GM23338 (cell line): ENCODE data around the gene F13A1. TPM values are rescaled to one million over a fixed set of nuclear protein-coding genes. Genes with fewer than 3 reads are reported as not detected.

Experiments used
- ATAC-seq: fragments of 200-7000 bp; cut with Tn5 transposase; 3 replicates; pipeline ENCODE4 v1.9.1; 2020
- DNase-seq: peaks from one replicate; pipeline ENCODE4 v3.0.0-alpha.2; 2015; ENCODE audit warnings: low spot score
- H2AFZ ChIP-seq: fragments of 200-600 bp; sonication (generic); 2 replicates; pipeline ENCODE4 v1.8.0; 2016; ENCODE audit warnings: antibody characterized with exemption, mild to moderate bottlenecking, moderate library complexity
- H3F3A ChIP-seq: fragments of 200-600 bp; sonication (generic); replicated peaks from 2 replicates; pipeline ENCODE4 v1.8.0; 2017; ENCODE audit warnings: antibody characterized with exemption, mixed run types, low read depth
- H3K27ac ChIP-seq: fragments of 200-600 bp; sonication (generic); 2 replicates; pipeline ENCODE4 v1.6.1; 2016; ENCODE audit warnings: low read depth
- H3K27me3 ChIP-seq: fragments of 200-600 bp; sonication (generic); 2 replicates; pipeline ENCODE4 v1.8.0; 2016; ENCODE audit warnings: mild to moderate bottlenecking, mixed run types, moderate library complexity; ENCODE audit not compliant: insufficient read depth
- H3K36me3 ChIP-seq: fragments of 200-600 bp; sonication (generic); 2 replicates; pipeline ENCODE4 v1.8.0; 2016; ENCODE audit warnings: mild to moderate bottlenecking; ENCODE audit not compliant: insufficient read depth
- H3K4me1 ChIP-seq: fragments of 200-600 bp; sonication (generic); 2 replicates; pipeline ENCODE4 v1.8.0; 2016; ENCODE audit warnings: mild to moderate bottlenecking, moderate library complexity; ENCODE audit not compliant: insufficient read depth
- H3K4me2 ChIP-seq: fragments of 200-600 bp; sonication (generic); 2 replicates; pipeline ENCODE4 v1.7.1; 2017; ENCODE audit warnings: mixed run types
- H3K4me3 ChIP-seq: fragments of 200-600 bp; sonication (generic); 2 replicates; pipeline ENCODE4 v1.6.1; 2016; ENCODE audit warnings: mixed run types
- H3K79me2 ChIP-seq: fragments of 200-600 bp; sonication (generic); replicated peaks from 2 replicates; pipeline ENCODE4 v1.8.0; 2017; ENCODE audit warnings: mild to moderate bottlenecking; ENCODE audit not compliant: insufficient read depth
- H3K9me2 ChIP-seq: fragments of 200-600 bp; sonication (generic); 2 replicates; pipeline ENCODE4 v1.8.0; 2017; ENCODE audit not compliant: insufficient read depth
- H4K20me1 ChIP-seq: fragments of 200-600 bp; sonication (generic); replicated peaks from 2 replicates; pipeline ENCODE4 v1.8.0; 2017; ENCODE audit warnings: mild to moderate bottlenecking; ENCODE audit not compliant: insufficient read depth
- H3K27ac Mint-ChIP-seq: 2 replicates; pipeline ENCODE4 v1.8.0; 2020; ENCODE audit warnings: inconsistent platforms, mild to moderate bottlenecking, moderate library complexity, mixed read lengths
- H3K27me3 Mint-ChIP-seq: 3 replicates; pipeline ENCODE4 v1.8.0; 2022; ENCODE audit warnings: low read depth, mild to moderate bottlenecking, moderate library complexity, mixed read lengths, inconsistent platforms; ENCODE audit not compliant: insufficient read depth, poor library complexity
- H3K36me3 Mint-ChIP-seq: 3 replicates; pipeline ENCODE4 v1.8.0; 2021; ENCODE audit warnings: low read depth, mild to moderate bottlenecking, inconsistent platforms, moderate library complexity, mixed read lengths
- H3K4me1 Mint-ChIP-seq: 3 replicates; pipeline ENCODE4 v1.8.0; 2020; ENCODE audit warnings: mild to moderate bottlenecking, inconsistent platforms, mixed read lengths
- H3K4me3 Mint-ChIP-seq: 3 replicates; pipeline ENCODE4 v1.8.0; 2021; ENCODE audit warnings: moderate library complexity, mild to moderate bottlenecking, inconsistent platforms, mixed read lengths
- H3K9me3 Mint-ChIP-seq: 3 replicates; pipeline ENCODE4 v1.8.0; 2020; ENCODE audit warnings: moderate library complexity, mild to moderate bottlenecking, inconsistent platforms, mixed read lengths
- CREB1 ChIP-seq: fragments of 250-450 bp; sonication (Bioruptor Pico); IDR thresholded peaks from 2 replicates; pipeline ENCODE4 v1.5.0; 2020; ENCODE audit warnings: low read depth, mild to moderate bottlenecking, moderate library complexity
- EZH2 ChIP-seq: fragments of 200-600 bp; sonication (generic); IDR thresholded peaks from one replicate; pipeline ENCODE4 v1.8.0; 2017; ENCODE audit warnings: antibody characterized with exemption, mild to moderate bottlenecking, low read depth; ENCODE audit not compliant: unreplicated experiment
- EZH2phosphoT487 ChIP-seq: fragments of 200-600 bp; sonication (generic); IDR thresholded peaks from one replicate; pipeline ENCODE4 v1.8.1; 2018; ENCODE audit warnings: antibody characterized with exemption; ENCODE audit not compliant: unreplicated experiment
- JUNB ChIP-seq: IDR thresholded peaks from one replicate; pipeline ENCODE4 v1.6.1; 2016; ENCODE audit warnings: antibody characterized with exemption; ENCODE audit not compliant: unreplicated experiment
- NANOG ChIP-seq: IDR thresholded peaks from 2 replicates; pipeline ENCODE4 v1.6.1; 2016; ENCODE audit warnings: antibody characterized with exemption, borderline replicate concordance
- POLR2AphosphoS5 ChIP-seq: IDR thresholded peaks from 2 replicates; pipeline ENCODE4 v1.6.1; 2016; ENCODE audit warnings: antibody characterized with exemption, low read depth
- STAT1 ChIP-seq: IDR thresholded peaks from one replicate; pipeline ENCODE4 v1.6.1; 2016; ENCODE audit warnings: antibody characterized with exemption; ENCODE audit not compliant: unreplicated experiment
- ZNF331 ChIP-seq: fragments of 250-450 bp; sonication (Bioruptor Pico); IDR thresholded peaks from 2 replicates; pipeline ENCODE4 v1.5.0; 2020; ENCODE audit warnings: low read depth, mild to moderate bottlenecking, moderate library complexity
- polyA plus RNA-seq: library from polyadenylated mRNA; unstranded; fragments of >200 nt; fragmentation: Nextera tagmentation; extraction: Ambion mirVana; gene quantifications from 2 replicates; pipeline ENCODE4 v1.2.1, GENCODE V29; 2016
- total RNA-seq: library from RNA; depleted of rRNA; stranded (reverse); fragments of >200 nt; shearing (Covaris generic); gene quantifications from 2 replicates; pipeline ENCODE4 v1.2.3, GENCODE V29; 2014
- TF ChIP-seq, protein P1 (sequence below), 2 experiments: fragments of 200-600 bp in 1 of 2; sonication (generic) in 1 of 2; conservative IDR thresholded peaks; 2 replicates each; pipeline versions ENCODE4 v1.5.1 to v1.6.1; 2016 to 2017; ENCODE audit warnings: antibody characterized with exemption in 2 of 2, low read depth in 2 of 2, mild to moderate bottlenecking in 2 of 2, moderate library complexity in 1 of 2
- TF ChIP-seq, protein P2 (sequence below): IDR thresholded peaks from 2 replicates; pipeline ENCODE4 v1.6.1; 2016; ENCODE audit warnings: antibody characterized with exemption
- TF ChIP-seq, protein P3 (sequence below): IDR thresholded peaks from one replicate; pipeline ENCODE4 v1.6.1; 2018; ENCODE audit warnings: antibody characterized with exemption; ENCODE audit not compliant: unreplicated experiment

The F13A1 gene
- total and polyA plus RNA-seq, 2 experiments from 2014 or later, result 0.31 to 0.32 TPM

DNA sequence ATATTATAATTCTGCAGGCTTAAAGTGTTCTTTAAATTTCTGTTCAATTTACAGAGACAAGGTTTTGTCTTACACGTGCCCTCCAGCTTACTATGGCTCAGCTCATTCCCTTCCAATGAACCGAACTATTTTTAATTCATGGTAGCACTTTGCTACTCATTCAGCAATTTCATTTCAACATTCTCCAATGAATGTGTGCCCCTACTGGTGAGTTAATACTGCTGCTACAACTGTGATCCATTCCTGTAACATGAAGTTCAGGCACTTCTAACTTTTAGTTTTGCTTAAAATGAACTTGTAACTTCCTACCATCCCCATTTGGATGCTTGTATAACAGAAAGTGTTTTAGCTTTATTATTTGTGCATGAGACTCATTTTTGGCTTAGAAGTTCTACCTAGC, 99.7 kb downstream of the F13A1 start:
- H3K27ac ChIP-seq, result no peak overlapping the region
- H3K27me3 ChIP-seq, result no peaks in the 10 kb centered on the region
- Mint-ChIP-seq H3K36me3 (no peaks in the 10 kb centered on the region), H3K4me3 (no peak overlapping the region), H3K9me3 (no peaks in the 10 kb centered on the region), H3K4me1 (peaks cover under 1% of the 10 kb centered on the region; the same call in 1 of the 3 replicates), H3K27ac (no peak overlapping the region), H3K27me3 (peaks cover 4% of the 10 kb centered on the region)
- ATAC-seq, result no peak
- H3K9me2 ChIP-seq, result no peaks in the 10 kb centered on the region; the same call in 1 of the 2 replicates
- no peaks in the 10 kb centered on the region for H3K79me2 ChIP-seq
- no peaks in the 10 kb centered on the region for H3K36me3 ChIP-seq
- H4K20me1 ChIP-seq, result no peaks in the 10 kb centered on the region
- H3K4me1 ChIP-seq, result no peaks in the 10 kb centered on the region
- no peak overlapping the region for H2AFZ ChIP-seq
- H3F3A ChIP-seq, result no peaks in the 10 kb centered on the region
- no peak overlapping the region for H3K4me3 ChIP-seq
- DNase-seq, result peak; percentile 14
- H3K4me2 ChIP-seq, result no peak overlapping the region
- no peak for TF ChIP-seq CREB1 (CRISPR knock-in tag)
- TF ChIP-seq, protein P1, sequence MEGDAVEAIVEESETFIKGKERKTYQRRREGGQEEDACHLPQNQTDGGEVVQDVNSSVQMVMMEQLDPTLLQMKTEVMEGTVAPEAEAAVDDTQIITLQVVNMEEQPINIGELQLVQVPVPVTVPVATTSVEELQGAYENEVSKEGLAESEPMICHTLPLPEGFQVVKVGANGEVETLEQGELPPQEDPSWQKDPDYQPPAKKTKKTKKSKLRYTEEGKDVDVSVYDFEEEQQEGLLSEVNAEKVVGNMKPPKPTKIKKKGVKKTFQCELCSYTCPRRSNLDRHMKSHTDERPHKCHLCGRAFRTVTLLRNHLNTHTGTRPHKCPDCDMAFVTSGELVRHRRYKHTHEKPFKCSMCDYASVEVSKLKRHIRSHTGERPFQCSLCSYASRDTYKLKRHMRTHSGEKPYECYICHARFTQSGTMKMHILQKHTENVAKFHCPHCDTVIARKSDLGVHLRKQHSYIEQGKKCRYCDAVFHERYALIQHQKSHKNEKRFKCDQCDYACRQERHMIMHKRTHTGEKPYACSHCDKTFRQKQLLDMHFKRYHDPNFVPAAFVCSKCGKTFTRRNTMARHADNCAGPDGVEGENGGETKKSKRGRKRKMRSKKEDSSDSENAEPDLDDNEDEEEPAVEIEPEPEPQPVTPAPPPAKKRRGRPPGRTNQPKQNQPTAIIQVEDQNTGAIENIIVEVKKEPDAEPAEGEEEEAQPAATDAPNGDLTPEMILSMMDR (conservative IDR thresholded peaks at IDR 0.05; ENCODE audit: low read depth in 2 of 2), result peak in 1 of 2 experiments; percentile 50; a peak in 2 of 4 replicates

DNA sequence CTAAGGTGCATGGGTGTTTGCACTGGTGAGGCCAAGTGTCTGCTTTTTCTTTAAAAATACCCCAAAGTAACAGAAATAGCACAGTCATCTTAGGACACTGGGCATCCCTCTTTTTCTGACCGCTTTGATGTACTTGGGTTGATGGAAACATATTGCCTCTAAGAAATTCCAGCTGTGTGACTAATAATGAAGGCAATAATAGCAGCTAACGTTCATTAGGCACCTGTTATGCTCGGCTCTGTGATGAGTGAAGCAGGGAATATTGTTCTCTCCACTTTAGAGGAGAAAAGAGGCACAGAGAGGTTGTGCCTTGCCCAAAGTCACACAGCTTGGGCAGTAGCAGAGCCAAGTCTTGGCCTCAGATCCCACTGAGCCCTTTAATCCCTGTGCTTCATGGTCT, 100.7 kb downstream of the F13A1 start:
- Mint-ChIP-seq H3K27ac (no peak overlapping the region), H3K9me3 (no peaks in the 10 kb centered on the region), H3K4me1 (no peaks in the 10 kb centered on the region), H3K27me3 (peaks cover 4% of the 10 kb centered on the region), H3K36me3 (no peaks in the 10 kb centered on the region), H3K4me3 (no peak overlapping the region)
- no peak for ATAC-seq
- no peaks in the 10 kb centered on the region for H3K79me2 ChIP-seq
- H3K4me3 ChIP-seq, result no peak overlapping the region
- no peaks in the 10 kb centered on the region for H4K20me1 ChIP-seq
- no peak overlapping the region for H3K4me2 ChIP-seq
- H3K4me1 ChIP-seq, result no peaks in the 10 kb centered on the region
- no peaks in the 10 kb centered on the region for H3K27me3 ChIP-seq
- no peaks in the 10 kb centered on the region; the same call in 1 of the 2 replicates for H3K9me2 ChIP-seq
- DNase-seq, result no peak
- no peaks in the 10 kb centered on the region for H3F3A ChIP-seq
- no peak overlapping the region for H2AFZ ChIP-seq
- no peaks in the 10 kb centered on the region for H3K36me3 ChIP-seq
- H3K27ac ChIP-seq, result no peak overlapping the region
- no peak for TF ChIP-seq EZH2phosphoT487
- TF ChIP-seq, protein P2, sequence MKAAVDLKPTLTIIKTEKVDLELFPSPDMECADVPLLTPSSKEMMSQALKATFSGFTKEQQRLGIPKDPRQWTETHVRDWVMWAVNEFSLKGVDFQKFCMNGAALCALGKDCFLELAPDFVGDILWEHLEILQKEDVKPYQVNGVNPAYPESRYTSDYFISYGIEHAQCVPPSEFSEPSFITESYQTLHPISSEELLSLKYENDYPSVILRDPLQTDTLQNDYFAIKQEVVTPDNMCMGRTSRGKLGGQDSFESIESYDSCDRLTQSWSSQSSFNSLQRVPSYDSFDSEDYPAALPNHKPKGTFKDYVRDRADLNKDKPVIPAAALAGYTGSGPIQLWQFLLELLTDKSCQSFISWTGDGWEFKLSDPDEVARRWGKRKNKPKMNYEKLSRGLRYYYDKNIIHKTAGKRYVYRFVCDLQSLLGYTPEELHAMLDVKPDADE, result no peak
- TF ChIP-seq ZNF331 (CRISPR knock-in tag), result no peak
- TF ChIP-seq, protein P3, sequence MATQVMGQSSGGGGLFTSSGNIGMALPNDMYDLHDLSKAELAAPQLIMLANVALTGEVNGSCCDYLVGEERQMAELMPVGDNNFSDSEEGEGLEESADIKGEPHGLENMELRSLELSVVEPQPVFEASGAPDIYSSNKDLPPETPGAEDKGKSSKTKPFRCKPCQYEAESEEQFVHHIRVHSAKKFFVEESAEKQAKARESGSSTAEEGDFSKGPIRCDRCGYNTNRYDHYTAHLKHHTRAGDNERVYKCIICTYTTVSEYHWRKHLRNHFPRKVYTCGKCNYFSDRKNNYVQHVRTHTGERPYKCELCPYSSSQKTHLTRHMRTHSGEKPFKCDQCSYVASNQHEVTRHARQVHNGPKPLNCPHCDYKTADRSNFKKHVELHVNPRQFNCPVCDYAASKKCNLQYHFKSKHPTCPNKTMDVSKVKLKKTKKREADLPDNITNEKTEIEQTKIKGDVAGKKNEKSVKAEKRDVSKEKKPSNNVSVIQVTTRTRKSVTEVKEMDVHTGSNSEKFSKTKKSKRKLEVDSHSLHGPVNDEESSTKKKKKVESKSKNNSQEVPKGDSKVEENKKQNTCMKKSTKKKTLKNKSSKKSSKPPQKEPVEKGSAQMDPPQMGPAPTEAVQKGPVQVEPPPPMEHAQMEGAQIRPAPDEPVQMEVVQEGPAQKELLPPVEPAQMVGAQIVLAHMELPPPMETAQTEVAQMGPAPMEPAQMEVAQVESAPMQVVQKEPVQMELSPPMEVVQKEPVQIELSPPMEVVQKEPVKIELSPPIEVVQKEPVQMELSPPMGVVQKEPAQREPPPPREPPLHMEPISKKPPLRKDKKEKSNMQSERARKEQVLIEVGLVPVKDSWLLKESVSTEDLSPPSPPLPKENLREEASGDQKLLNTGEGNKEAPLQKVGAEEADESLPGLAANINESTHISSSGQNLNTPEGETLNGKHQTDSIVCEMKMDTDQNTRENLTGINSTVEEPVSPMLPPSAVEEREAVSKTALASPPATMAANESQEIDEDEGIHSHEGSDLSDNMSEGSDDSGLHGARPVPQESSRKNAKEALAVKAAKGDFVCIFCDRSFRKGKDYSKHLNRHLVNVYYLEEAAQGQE, result no peak
- TF ChIP-seq EZH2, result no peak
- TF ChIP-seq CREB1 (CRISPR knock-in tag), result no peak
- TF ChIP-seq JUNB, result no peak
- TF ChIP-seq POLR2AphosphoS5, result no peak
- TF ChIP-seq STAT1, result no peak
- TF ChIP-seq, protein P1 (conservative IDR thresholded peaks at IDR 0.05; ENCODE audit: low read depth in 2 of 2), result no peak
- no peak for TF ChIP-seq NANOG
